IMR-90 (cell line): Measurements from ENCODE around the gene HSPA12A. TPM values are rescaled to one million over a fixed set of nuclear protein-coding genes. Genes with fewer than 3 reads are reported as not detected.

Experiments used
- ATAC-seq: fragments of 200-7000 bp; cut with Tn5 transposase; 2 replicates; pipeline ENCODE4 v1.9.1; 2020; ENCODE audit warnings: low read depth, mild to moderate bottlenecking, moderate library complexity
- Bru-seq: library from RNA; stranded (reverse); fragments of 400-500 nt; gene quantifications from one replicate; lab custom pipeline; 2021; lab: Mats Ljungman, UMichigan
- BruChase-seq, 2 experiments: library from RNA; stranded (reverse); fragments of 400-500 nt; gene quantifications; one replicate each; lab custom pipeline; 2021; lab: Mats Ljungman, UMichigan
- BruUV-seq: library from RNA; stranded (reverse); fragments of 400-500 nt; replicated peaks from 2 replicates; lab custom pipeline; 2021; lab: Mats Ljungman, UMichigan
- CTCF ChIA-PET: fragments of 300-600 bp; formaldehyde crosslinking; extraction: SDS; loops from one replicate; lab custom pipeline; 2021; ENCODE audit warnings: antibody characterized with exemption; lab: Yijun Ruan, JAX
- POLR2A ChIA-PET: fragments of 300-600 bp; sonication (Branson Sonifier 250); formaldehyde crosslinking; loops from one replicate; lab custom pipeline; 2022; ENCODE audit warnings: antibody characterized with exemption; ENCODE audit not compliant: unreplicated experiment; lab: Charles Lee
- DNase-seq: peaks from one replicate; pipeline ENCODE4 v3.0.0; 2013
- H2AFZ ChIP-seq: replicated peaks from 2 replicates; pipeline ENCODE3; 2013; ENCODE audit warnings: low read length, mild to moderate bottlenecking; ENCODE audit not compliant: poor library complexity
- H2AK5ac ChIP-seq: 2 replicates; pipeline ENCODE4 v1.6.1; 2013; ENCODE audit warnings: low read depth, low read length, inconsistent platforms
- H2AK9ac ChIP-seq: replicated peaks from 2 replicates; pipeline ENCODE3; 2013; ENCODE audit warnings: mild to moderate bottlenecking, low read depth, low read length, moderate library complexity; ENCODE audit not compliant: poor library complexity
- H2BK120ac ChIP-seq: 2 replicates; pipeline ENCODE4 v1.6.1; 2013; ENCODE audit warnings: low read depth, low read length, inconsistent platforms
- H2BK15ac ChIP-seq: 3 replicates; pipeline ENCODE4 v1.6.1; 2013; ENCODE audit warnings: low read depth, low read length, inconsistent platforms
- H2BK20ac ChIP-seq: 2 replicates; pipeline ENCODE4 v1.6.1; 2013; ENCODE audit warnings: low read depth, mild to moderate bottlenecking, inconsistent platforms, low read length, moderate library complexity
- H2BK5ac ChIP-seq: 2 replicates; pipeline ENCODE4 v1.6.1; 2013; ENCODE audit warnings: mild to moderate bottlenecking, low read depth, low read length, inconsistent platforms; ENCODE audit not compliant: poor library complexity, severe bottlenecking
- H3K14ac ChIP-seq: replicated peaks from 2 replicates; pipeline ENCODE4 v1.6.1; 2013; ENCODE audit warnings: low read depth, low read length, inconsistent platforms
- H3K18ac ChIP-seq: 2 replicates; pipeline ENCODE4 v1.6.1; 2013; ENCODE audit warnings: low read depth, low read length, control low read depth
- H3K23ac ChIP-seq: 2 replicates; pipeline ENCODE4 v1.6.1; 2013; ENCODE audit warnings: low read depth, low read length, inconsistent platforms
- H3K27ac ChIP-seq: 2 replicates; pipeline ENCODE4 v1.5.1; 2013; ENCODE audit warnings: mild to moderate bottlenecking, control low read depth, low read length; ENCODE audit not compliant: insufficient read depth
- H3K27me3 ChIP-seq: 2 replicates; pipeline ENCODE4 v1.6.1; 2013; ENCODE audit warnings: low read length; ENCODE audit not compliant: control insufficient read depth, insufficient read depth
- H3K36me3 ChIP-seq: 2 replicates; pipeline ENCODE4 v1.6.1; 2013; ENCODE audit warnings: low read length, mixed read lengths; ENCODE audit not compliant: control insufficient read depth, insufficient read depth
- H3K4ac ChIP-seq: 2 replicates; pipeline ENCODE4 v1.6.1; 2013; ENCODE audit warnings: low read depth, low read length, inconsistent platforms
- H3K4me1 ChIP-seq: 2 replicates; pipeline ENCODE4 v1.6.1; 2013; ENCODE audit warnings: low read length, mixed read lengths; ENCODE audit not compliant: control insufficient read depth, insufficient read depth
- H3K4me2 ChIP-seq: 2 replicates; pipeline ENCODE4 v1.6.1; 2013; ENCODE audit warnings: low read depth, mild to moderate bottlenecking, control low read depth, low read length, moderate library complexity
- H3K4me3 ChIP-seq: 2 replicates; pipeline ENCODE4 v1.5.1; 2013; ENCODE audit warnings: low read depth, mild to moderate bottlenecking, control low read depth, low read length, moderate library complexity; ENCODE audit not compliant: insufficient read depth
- H3K56ac ChIP-seq: 2 replicates; pipeline ENCODE4 v1.6.1; 2013; ENCODE audit warnings: low read length, inconsistent platforms; ENCODE audit not compliant: insufficient read depth; ENCODE audit errors: extremely low read depth
- H3K79me1 ChIP-seq, 2 experiments: 2 replicates each; pipeline ENCODE4 v1.6.1; 2013; ENCODE audit warnings: low read length in 2 of 2, inconsistent platforms in 1 of 2, low read depth in 1 of 2
- H3K9ac ChIP-seq: 2 replicates; pipeline ENCODE4 v1.6.1; 2013; ENCODE audit warnings: low read depth, low read length, control low read depth
- H3K9me1 ChIP-seq: 2 replicates; pipeline ENCODE4 v1.6.1; 2013; ENCODE audit warnings: low read length, inconsistent platforms; ENCODE audit not compliant: insufficient read depth
- H3K9me3 ChIP-seq: 2 replicates; pipeline ENCODE4 v1.6.1; 2013; ENCODE audit warnings: low read length; ENCODE audit not compliant: control insufficient read depth, insufficient read depth
- H4K20me1 ChIP-seq: 2 replicates; pipeline ENCODE4 v1.6.1; 2013; ENCODE audit warnings: low read length, inconsistent platforms; ENCODE audit not compliant: insufficient read depth
- H4K5ac ChIP-seq: 2 replicates; pipeline ENCODE4 v1.6.1; 2013; ENCODE audit warnings: mild to moderate bottlenecking, low read depth, low read length, control low read depth
- H4K8ac ChIP-seq, 2 experiments: 2 replicates each; pipeline ENCODE4 v1.6.1; 2013; ENCODE audit warnings: low read depth in 2 of 2, low read length in 2 of 2, control low read depth in 1 of 2, inconsistent platforms in 1 of 2
- H4K91ac ChIP-seq: 2 replicates; pipeline ENCODE4 v1.6.1; 2013; ENCODE audit warnings: low read depth, low read length, inconsistent platforms; ENCODE audit not compliant: insufficient read depth
- CEBPB ChIP-seq: IDR thresholded peaks from 2 replicates; pipeline ENCODE4 v1.6.1; 2012; ENCODE audit warnings: low read depth, low read length, improper control_type of control experiment
- FOS ChIP-seq: fragments of 150-350 bp; IDR thresholded peaks from 2 replicates; pipeline ENCODE4 v1.6.1; 2016; ENCODE audit warnings: low read depth, low read length
- MAFK ChIP-seq: IDR thresholded peaks from 2 replicates; pipeline ENCODE4 v1.6.1; 2012; ENCODE audit warnings: low read depth, low read length, improper control_type of control experiment
- MAZ ChIP-seq: IDR thresholded peaks from 2 replicates; pipeline ENCODE4 v1.6.1; 2012; ENCODE audit warnings: low read depth, mild to moderate bottlenecking, low read length, improper control_type of control experiment, moderate library complexity, borderline replicate concordance
- MXI1 ChIP-seq: IDR thresholded peaks from 2 replicates; pipeline ENCODE4 v1.6.1; 2012; ENCODE audit warnings: low read depth, mild to moderate bottlenecking, low read length, moderate library complexity, borderline replicate concordance
- RAD21 ChIP-seq: IDR thresholded peaks from 2 replicates; pipeline ENCODE4 v1.6.1; 2012; ENCODE audit warnings: low read length, improper control_type of control experiment
- RCOR1 ChIP-seq: IDR thresholded peaks from 2 replicates; pipeline ENCODE4 v1.6.1; 2012; ENCODE audit warnings: mild to moderate bottlenecking, low read length, improper control_type of control experiment; ENCODE audit not compliant: insufficient replicate concordance
- USF2 ChIP-seq: fragments of 150-350 bp; IDR thresholded peaks from 2 replicates; pipeline ENCODE4 v1.6.1; 2017; ENCODE audit warnings: mild to moderate bottlenecking, antibody characterized with exemption, low read length, low read depth
- WGBS, 2 experiments: methylation state at CpG; one replicate each; pipeline versions ENCODE4 v1.1.5 to v1.1.7; 2013; ENCODE audit warnings: missing lambda C conversion rate in 2 of 2; ENCODE audit not compliant: insufficient read length in 1 of 2; ENCODE audit errors: extremely low coverage in 2 of 2; 5-methylcytosine and 5-hydroxymethylcytosine counted together
- dilution Hi-C: fragments of 300-500 bp; cut with HindIII; formaldehyde crosslinking; loops from one replicate; pipeline ENCODE4 v1.14.3; 2018; ENCODE audit warnings: low sequenced_read_pairs; ENCODE audit not compliant: unreplicated experiment
- in situ Hi-C: fragments of 300-500 bp; cut with MboI; formaldehyde crosslinking; loops from 3 replicates; pipeline ENCODE4 v1.14.3; 2019; ENCODE audit warnings: low sequenced_read_pairs, inconsistent platforms, mixed read lengths
- intact Hi-C: fragments of 100-400 bp; cut with micrococcal nuclease; formaldehyde crosslinking; loops from 2 replicates; pipeline ENCODE4 v1.10.0; 2022
- long read RNA-seq: library from polyadenylated mRNA; unstranded; transcript quantifications from one replicate; pipeline ENCODE4 v2.0.0, GENCODE V29; 2021; ENCODE audit not compliant: unreplicated experiment
- polyA plus RNA-seq, 3 experiments: library from polyadenylated mRNA; depleted of rRNA; stranded (reverse); fragments of >200 nt; gene quantifications; 2 replicates each; pipeline ENCODE4 v1.2.3, GENCODE V29; 2012; ENCODE audit warnings: low replicate concordance in 1 of 3
- total RNA-seq: library from RNA; depleted of rRNA; stranded (reverse); fragments of >200 nt; gene quantifications from 2 replicates; pipeline ENCODE4 v1.2.3, GENCODE V29; 2012; rRNA removed
- TF ChIP-seq, protein P1 (sequence below): fragments of 150-350 bp; IDR thresholded peaks from 2 replicates; pipeline ENCODE4 v1.6.1; 2016; ENCODE audit warnings: low read depth, mild to moderate bottlenecking, low read length, moderate library complexity, borderline replicate concordance

Gene HSPA12A, protein sequence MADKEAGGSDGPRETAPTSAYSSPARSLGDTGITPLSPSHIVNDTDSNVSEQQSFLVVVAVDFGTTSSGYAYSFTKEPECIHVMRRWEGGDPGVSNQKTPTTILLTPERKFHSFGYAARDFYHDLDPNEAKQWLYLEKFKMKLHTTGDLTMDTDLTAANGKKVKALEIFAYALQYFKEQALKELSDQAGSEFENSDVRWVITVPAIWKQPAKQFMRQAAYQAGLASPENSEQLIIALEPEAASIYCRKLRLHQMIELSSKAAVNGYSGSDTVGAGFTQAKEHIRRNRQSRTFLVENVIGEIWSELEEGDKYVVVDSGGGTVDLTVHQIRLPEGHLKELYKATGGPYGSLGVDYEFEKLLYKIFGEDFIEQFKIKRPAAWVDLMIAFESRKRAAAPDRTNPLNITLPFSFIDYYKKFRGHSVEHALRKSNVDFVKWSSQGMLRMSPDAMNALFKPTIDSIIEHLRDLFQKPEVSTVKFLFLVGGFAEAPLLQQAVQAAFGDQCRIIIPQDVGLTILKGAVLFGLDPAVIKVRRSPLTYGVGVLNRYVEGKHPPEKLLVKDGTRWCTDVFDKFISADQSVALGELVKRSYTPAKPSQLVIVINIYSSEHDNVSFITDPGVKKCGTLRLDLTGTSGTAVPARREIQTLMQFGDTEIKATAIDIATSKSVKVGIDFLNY
- total RNA-seq (16.1 and 18.6 TPM in 2 replicates), polyA plus RNA-seq (2012; rRNA removed) (14.6 and 16.7 TPM in 2 replicates), Bru-seq, nascent RNA (percentile 58 among the genes with signal in this experiment), BruChase-seq, experiment 1, labeled RNA remaining after a 6-hour chase (percentile 55 among the genes with signal in this experiment), BruChase-seq, experiment 2, labeled RNA remaining after a 2-hour chase (percentile 70 among the genes with signal in this experiment)
- polyA plus RNA-seq (2012; cell fraction: cytosol; rRNA removed): 6.6 and 6.9 TPM in 2 replicates
- polyA plus RNA-seq (2012; cell fraction: nucleus; rRNA removed; ENCODE audit: low replicate concordance): 34.4 and 57.2 TPM in 2 replicates
- long read RNA-seq, full-length matches to known transcripts: 7 of 9 reads
- long read RNA-seq, partial matches to known transcripts: 1 of 9 reads
- long read RNA-seq, other reads (novel, unspliced or antisense): 1 of 9 reads

GRCh38 chr10:116742367-116743265 is at the start of gene HSPA12A:
TSS of gene HSPA12A (minus strand) at chr10:116742566. CDS start at chr10:116742469, 97 bp downstream.
- Histone ChIP-seq H3K79me1 (peaks cover 26 to 42% of the 10 kb centered on the region in 2 experiments), H3K4ac (peak within 1 kb of the TSS; percentile 23; the same call in 1 of the 2 replicates), H4K8ac (no peak within 1 kb of the TSS), H4K20me1 (no peaks in the 10 kb centered on the region), H3K9ac (peak within 1 kb of the TSS; percentile 72), H3K9me3 (no peaks in the 10 kb centered on the region), H2BK20ac (no peak within 1 kb of the TSS), H3K9me1 (peaks cover 16% of the 10 kb centered on the region), H2BK5ac (peak within 1 kb of the TSS; percentile 72), H2BK120ac (no peak within 1 kb of the TSS), H2AK5ac (peak within 1 kb of the TSS; percentile 61; the same call in 1 of the 2 replicates), H4K5ac (no peak within 1 kb of the TSS), H3K56ac (no peak within 1 kb of the TSS), H4K91ac (no peak within 1 kb of the TSS), H3K27ac (peak within 1 kb of the TSS; percentile 71), H2BK15ac (peak within 1 kb of the TSS; percentile 3; the same call in 1 of the 3 replicates), H3K4me3 (peak within 1 kb of the TSS; percentile 100), H3K4me2 (peak within 1 kb of the TSS; percentile 81), H2AFZ (peak within 1 kb of the TSS; percentile 96), H3K18ac (no peak within 1 kb of the TSS), H3K14ac (no peak within 1 kb of the TSS), H3K36me3 (no peaks in the 10 kb centered on the region), H2AK9ac (peak within 1 kb of the TSS; percentile 83), H3K4me1 (peaks cover 9% of the 10 kb centered on the region), H3K23ac (peak within 1 kb of the TSS; percentile 42; the same call in 1 of the 2 replicates), H3K27me3 (no peaks in the 10 kb centered on the region)
- CTCF ChIA-PET: interaction anchor here (0.9 kb wide), 1 partner anchor 61 kb away, joined by 4 read pairs; no protein-coding TSS in a partner anchor
- peak; percentile 89 for ATAC-seq
- in situ Hi-C loops: no loop called here
- peak; percentile 89 for DNase-seq
- WGBS, 2 experiments: 0% methylated on average over 58 of the region's 114 CpGs; no CpG with 5 or more reads in 1 of the 2 experiments
- no TSS peak for BruUV-seq
- intact Hi-C loops: loop anchor here (1.0 to 5.0 kb wide), 2 partner anchors 46 to 1785 kb away; no protein-coding TSS in a partner anchor
- dilution Hi-C loops: no loop called here
- POLR2A ChIA-PET: interaction anchor here (0.5 to 0.6 kb wide), 3 partner anchors 12 to 31 kb away, joined by 3 to 5 read pairs (median 4); no protein-coding TSS in a partner anchor
- TF ChIP-seq CEBPB: no peak
- TF ChIP-seq USF2: no peak
- TF ChIP-seq FOS: no peak
- TF ChIP-seq RAD21: no peak
- peak; percentile 36; the same call in 1 of the 2 replicates for TF ChIP-seq MXI1
- no peak for TF ChIP-seq RCOR1
- no peak for TF ChIP-seq MAFK
- peak; percentile 63; the same call in 1 of the 2 replicates for TF ChIP-seq MAZ
- TF ChIP-seq, protein P1, sequence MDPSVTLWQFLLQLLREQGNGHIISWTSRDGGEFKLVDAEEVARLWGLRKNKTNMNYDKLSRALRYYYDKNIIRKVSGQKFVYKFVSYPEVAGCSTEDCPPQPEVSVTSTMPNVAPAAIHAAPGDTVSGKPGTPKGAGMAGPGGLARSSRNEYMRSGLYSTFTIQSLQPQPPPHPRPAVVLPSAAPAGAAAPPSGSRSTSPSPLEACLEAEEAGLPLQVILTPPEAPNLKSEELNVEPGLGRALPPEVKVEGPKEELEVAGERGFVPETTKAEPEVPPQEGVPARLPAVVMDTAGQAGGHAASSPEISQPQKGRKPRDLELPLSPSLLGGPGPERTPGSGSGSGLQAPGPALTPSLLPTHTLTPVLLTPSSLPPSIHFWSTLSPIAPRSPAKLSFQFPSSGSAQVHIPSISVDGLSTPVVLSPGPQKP: no peak
